Measurements from ENCODE around the gene IGF2R. TPM values are rescaled to one million over a fixed set of nuclear protein-coding genes. Genes with fewer than 3 reads are reported as not detected.

The IGF2R gene
- 108 and 148 TPM in 2 replicates for total RNA-seq

GRCh38 chr6:159968295-159969203, at the start of gene IGF2R:
IGF2R (plus strand) TSS chr6:159969082; CDS start chr6:159969247, 165 bp downstream.

GRCh38 chr6:160121558-160121957, 152.7 kb downstream of the IGF2R start, which contains the start of gene SLC22A1:
SLC22A1 (plus strand) TSS chr6:160121815; CDS start chr6:160121936, 121 bp downstream.

Other genes with a start within 250 kb of the IGF2R start
- 100 and 109 TPM in 2 replicates for gene WTAP, start 241.6 kb upstream of the IGF2R start, total RNA-seq
- gene ACAT2, start 207.0 kb upstream of the IGF2R start, total RNA-seq, result 90.8 and 130 TPM in 2 replicates
- gene TCP1, start 179.5 kb upstream of the IGF2R start, total RNA-seq, result 253 and 314 TPM in 2 replicates
- 79.0 and 88.4 TPM in 2 replicates for gene MRPL18, start 178.6 kb upstream of the IGF2R start, total RNA-seq
- gene PNLDC1, start 168.8 kb upstream of the IGF2R start, total RNA-seq, result 0.73 TPM in 1 of 2 replicates, not detected in the other
- not detected in 2 replicates for gene MAS1, start 78.1 kb upstream of the IGF2R start, total RNA-seq
- gene SLC22A1, start 152.7 kb downstream of the IGF2R start, total RNA-seq, result 0.78 and 1.5 TPM in 2 replicates